GM19239 (cell line): ENCODE measurements around the gene KLF16.
"Not testable (repeated sequence)": the region's sequence is repeated elsewhere in the genome, so short reads cannot be mapped to it uniquely, and the experiment has no call there.

Experiments
- DNase-seq: peaks from one replicate; pipeline ENCODE4 v3.0.0; 2011; ENCODE audit warnings: low spot score; ENCODE audit not compliant: insufficient read length
- FAIRE-seq: peaks from 2 replicates; lab custom pipeline; 2011; peaks lifted over from hg19 to GRCh38; lab: Jason Lieb, UNC

KLF16 gene

DNA sequence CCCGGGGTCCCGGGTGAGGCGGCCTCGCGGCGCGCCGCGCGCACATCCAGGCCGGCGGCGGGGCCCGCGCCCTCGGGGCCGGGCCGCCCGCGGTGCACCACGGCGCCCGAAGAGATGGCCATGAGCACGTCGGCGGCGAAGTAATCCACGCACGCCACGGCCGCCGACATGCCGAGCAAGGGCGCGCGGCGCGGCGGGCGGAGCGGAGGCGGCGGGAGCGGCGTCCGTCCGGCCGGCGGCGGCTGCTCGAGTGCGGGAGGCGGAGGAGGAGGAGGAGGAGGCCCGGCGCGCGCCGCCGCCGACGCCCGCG lies at the start of gene KLF16:
Gene KLF16 (minus strand): TSS at position 252 of the 310 bp plus-strand sequence. CDS start 82 bp downstream, at position 170.
- FAIRE-seq, result no peak

GRCh38 chr19:1912760-1913505 lies 49.6 kb upstream of the KLF16 start:
- DNase-seq (no peak), FAIRE-seq (no peak)

More for the DNA sequence above, at the start of gene KLF16:
- DNase-seq, result no peak

DNA sequence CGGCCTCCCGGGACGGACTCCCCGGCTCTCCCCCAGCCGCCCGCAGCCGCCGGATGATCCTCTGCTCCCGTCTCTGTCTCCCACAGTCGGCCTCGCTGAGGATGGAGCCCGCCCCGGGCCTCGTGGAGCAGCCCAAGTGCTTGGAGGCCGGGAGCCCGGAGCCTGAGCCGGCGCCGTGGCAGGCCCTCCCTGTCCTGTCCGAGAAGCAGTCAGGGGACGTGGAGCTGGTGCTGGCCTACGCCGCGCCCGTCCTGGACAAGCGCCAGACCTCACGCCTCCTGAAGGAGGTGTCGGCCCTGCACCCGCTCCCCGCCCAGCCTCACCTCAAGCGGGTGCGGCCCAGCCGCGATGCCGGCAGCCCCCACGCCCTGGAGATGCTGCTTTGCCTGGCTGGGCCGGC lies 48.6 kb upstream of the KLF16 start:
- no peak for FAIRE-seq
- no peak for DNase-seq

DNA sequence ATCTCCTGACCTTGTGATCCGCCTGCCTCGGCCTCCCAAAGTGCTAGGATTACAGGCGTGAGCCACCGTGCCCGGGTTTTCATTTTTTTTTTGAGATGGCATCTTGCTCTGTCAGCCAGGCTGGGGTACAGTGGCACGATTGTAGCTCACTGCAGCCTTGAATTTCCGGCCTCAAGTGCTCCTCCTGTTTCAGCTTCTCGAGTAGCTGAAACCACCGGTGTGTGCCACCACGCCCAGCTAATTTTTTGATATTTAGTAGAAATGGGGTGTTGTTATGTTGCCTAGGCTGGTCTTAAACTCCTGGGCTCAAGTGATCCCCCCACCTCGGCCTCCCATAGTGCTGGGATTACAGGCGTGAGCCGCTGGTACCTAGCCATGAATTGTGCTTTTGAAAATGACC lies 47.7 kb upstream of the KLF16 start:
- DNase-seq, result no peak
- no peak for FAIRE-seq

- FAIRE-seq, result no peak
Measured at GRCh38 chr19:1910177-1910576, 46.8 kb upstream of the KLF16 start.

DNA sequence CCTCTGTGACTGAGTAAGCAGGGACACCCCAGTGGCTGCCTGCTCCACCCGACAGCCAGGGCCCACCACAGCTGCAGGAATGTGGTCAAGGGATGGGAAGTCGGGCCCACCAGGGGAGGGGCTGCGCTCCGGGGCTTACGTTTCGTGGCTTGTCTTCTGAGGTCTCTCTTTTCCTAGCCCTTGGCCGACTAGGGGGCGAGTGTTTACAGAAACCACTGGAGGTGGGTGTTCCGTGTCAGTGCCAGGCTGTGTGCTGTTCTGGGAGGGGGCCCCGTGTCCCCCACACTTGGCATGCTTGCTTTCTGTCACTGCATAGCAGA lies 46.3 kb upstream of the KLF16 start:
- no peak for FAIRE-seq

More at GRCh38 chr19:1910177-1910576, 46.8 kb upstream of the KLF16 start:
- no peak for DNase-seq

GRCh38 chr19:1908364-1908678 lies 44.9 kb upstream of the KLF16 start:
- FAIRE-seq, result no peak

More for the DNA sequence above, 46.3 kb upstream of the KLF16 start:
- DNase-seq, result no peak

GRCh38 chr19:1907563-1908363 lies 44.4 kb upstream of the KLF16 start:
- FAIRE-seq (no peak), DNase-seq (no peak)

More at GRCh38 chr19:1908364-1908678, 44.9 kb upstream of the KLF16 start:
- DNase-seq, result no peak

GRCh38 chr19:1906985-1907562 lies 43.7 kb upstream of the KLF16 start:
- DNase-seq (no peak), FAIRE-seq (no peak)

DNA sequence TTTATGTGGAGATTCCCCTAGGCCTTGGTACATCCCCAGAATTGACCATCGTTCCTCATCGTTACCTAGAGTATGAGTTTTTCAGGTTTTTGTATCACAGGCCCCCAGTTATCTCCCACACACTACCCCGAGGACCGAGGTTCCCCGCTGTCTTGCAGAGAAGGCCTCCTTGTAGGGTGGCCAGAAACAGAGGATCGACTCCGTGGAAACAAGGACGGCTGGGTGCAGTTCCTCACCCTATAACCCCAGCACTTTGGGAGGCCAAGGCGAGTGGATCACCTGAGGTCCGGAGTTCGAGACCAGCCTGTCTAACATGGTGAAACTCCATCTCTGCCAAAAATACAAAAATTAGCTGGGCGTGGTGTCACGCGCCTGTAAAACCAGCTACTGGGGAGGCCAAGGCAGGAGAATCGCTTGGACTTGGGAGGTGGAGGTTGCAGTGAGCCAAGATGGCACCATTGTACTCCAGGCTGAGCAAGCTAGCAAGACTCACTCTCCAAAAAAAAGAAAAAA lies 42.5 kb upstream of the KLF16 start:
- DNase-seq, result no peak
- FAIRE-seq, result no peak

DNA sequence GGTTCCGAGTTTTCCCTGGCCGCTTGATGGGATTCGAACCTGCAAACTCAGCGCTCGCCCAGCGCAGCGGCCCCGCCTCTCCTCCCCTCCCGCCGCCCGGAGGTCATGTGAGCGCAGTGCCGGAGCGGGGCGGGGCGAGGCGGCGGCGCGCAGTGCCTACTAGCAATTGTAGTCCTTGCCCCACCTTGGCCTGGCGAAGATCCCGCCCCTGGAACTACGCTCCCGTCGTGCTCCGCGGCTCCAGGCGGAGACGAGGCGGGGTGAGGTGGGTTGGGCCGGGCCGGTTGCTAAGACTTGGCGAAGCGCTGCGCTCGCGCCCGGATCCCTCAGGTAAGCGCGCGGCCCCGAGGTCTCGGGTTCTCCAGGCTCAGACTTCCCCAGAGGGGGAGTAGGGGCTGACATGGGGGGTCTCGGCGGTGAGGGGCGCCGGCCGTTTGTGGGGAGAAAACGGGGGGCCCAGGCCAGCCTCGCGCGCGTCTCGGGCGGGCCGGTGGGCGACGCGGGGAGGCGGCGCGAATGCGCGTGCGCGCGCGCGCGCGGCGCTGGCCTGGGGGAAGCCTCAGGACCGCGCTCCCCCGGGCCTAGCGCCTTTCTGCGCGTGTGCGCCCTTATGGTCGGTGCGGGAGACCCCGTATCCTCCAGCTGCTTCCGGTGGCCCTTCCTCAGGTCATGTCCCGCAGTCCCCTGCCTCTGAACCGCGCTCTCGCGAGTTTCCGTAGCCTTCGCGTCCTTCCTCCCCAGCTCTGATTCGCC lies 41.9 kb upstream of the KLF16 start, which contains the start of the genes ADAT3 and SCAMP4:
Gene ADAT3 (plus strand): TSS at position 290 of the 753 bp plus-strand sequence. CDS start 6,649 bp downstream, outside the sequence.
Gene SCAMP4 (plus strand): TSS at position 290 of the 753 bp plus-strand sequence. CDS start 9,621 bp downstream, outside the sequence.
- DNase-seq, result peak; percentile 96
- FAIRE-seq, result peak; percentile 95

- FAIRE-seq (no peak), DNase-seq (no peak)
Measured at GRCh38 chr19:1904860-1905109, 41.4 kb upstream of the KLF16 start.

- FAIRE-seq (no peak), DNase-seq (no peak)
Measured at GRCh38 chr19:1902923-1903322, 39.5 kb upstream of the KLF16 start.

GRCh38 chr19:1901940-1902404 lies 38.6 kb upstream of the KLF16 start:
- no peak for FAIRE-seq
- DNase-seq, result no peak

GRCh38 chr19:1896508-1896907 lies 33.1 kb upstream of the KLF16 start:
- DNase-seq (no peak), FAIRE-seq (no peak)

GRCh38 chr19:1893791-1894190 lies 30.4 kb upstream of the KLF16 start:
- FAIRE-seq (no peak), DNase-seq (no peak)

DNA sequence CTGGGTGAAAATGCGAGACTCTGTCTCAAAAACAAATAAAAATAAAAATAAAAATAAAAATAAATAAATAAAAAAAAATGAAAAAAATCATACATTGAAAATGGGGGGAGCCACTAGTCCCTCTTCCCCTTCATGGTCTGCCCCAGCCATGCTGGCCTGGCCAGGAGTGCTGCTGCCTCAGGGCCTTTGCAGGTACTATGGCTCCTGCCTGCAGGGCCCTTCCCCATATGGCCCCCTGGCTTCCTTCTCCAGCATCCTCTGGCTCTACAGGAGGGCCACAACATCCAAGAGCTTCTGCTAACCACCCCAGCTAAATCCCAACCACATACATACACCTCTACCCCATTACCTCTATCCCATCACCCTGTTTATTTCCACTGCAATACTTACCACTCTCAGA lies 26.5 kb upstream of the KLF16 start:
- DNase-seq (no peak), FAIRE-seq (no peak)

- FAIRE-seq (no peak), DNase-seq (no peak)
Measured at GRCh38 chr19:1888385-1888784, 25.0 kb upstream of the KLF16 start.

GRCh38 chr19:1886360-1886759 lies 23.0 kb upstream of the KLF16 start:
- DNase-seq, FAIRE-seq: not testable (repeated sequence)

GRCh38 chr19:1885398-1886119 lies 22.2 kb upstream of the KLF16 start, which contains the start of gene ABHD17A:
Gene ABHD17A, minus strand, starts transcription at chr19:1885496. Its CDS starts 3,930 bp downstream, at chr19:1881566.
- DNase-seq (peak; percentile 99), FAIRE-seq (peak; percentile 98)
